NCI-H187 treated with DMSO at 0.1 percent for 48 hours (cell line): ENCODE data around the gene FZR1.

Source experiments
- DNase-seq: peaks from one replicate; lab custom pipeline; 2025; lab: John Stamatoyannopoulos, UW

The FZR1 gene

GRCh38 chr19:3505598-3506383 is at the start of gene FZR1:
Gene FZR1 (plus strand): TSS chr19:3506311. CDS start chr19:3522990, 16,679 bp downstream.
- DNase-seq: peak; percentile 92

GRCh38 chr19:3456925-3457527 is 49.1 kb upstream of the FZR1 start:
- no peak for DNase-seq

- no peak for DNase-seq
Measured at GRCh38 chr19:3457528-3458228, 48.4 kb upstream of the FZR1 start.

GRCh38 chr19:3458229-3459088 is 47.7 kb upstream of the FZR1 start:
- DNase-seq: no peak

- no peak for DNase-seq
Measured at GRCh38 chr19:3459089-3459881, 46.8 kb upstream of the FZR1 start.

- DNase-seq: no peak
Measured at GRCh38 chr19:3459965-3460582, 46.0 kb upstream of the FZR1 start.

GRCh38 chr19:3462991-3463713 is 43.0 kb upstream of the FZR1 start:
- DNase-seq: no peak

GRCh38 chr19:3463714-3464586 is 42.2 kb upstream of the FZR1 start:
- no peak for DNase-seq

- DNase-seq: no peak
Measured at GRCh38 chr19:3464587-3465235, 41.4 kb upstream of the FZR1 start.

GRCh38 chr19:3465552-3465951 is 40.6 kb upstream of the FZR1 start:
- no peak for DNase-seq

GRCh38 chr19:3466635-3467034 is 39.5 kb upstream of the FZR1 start:
- DNase-seq: no peak

- DNase-seq: no peak
Measured at GRCh38 chr19:3467437-3468198, 38.5 kb upstream of the FZR1 start.

- DNase-seq: no peak
Measured at GRCh38 chr19:3468211-3468610, 37.9 kb upstream of the FZR1 start.

GRCh38 chr19:3469638-3470499 is 36.2 kb upstream of the FZR1 start:
- no peak for DNase-seq

GRCh38 chr19:3470500-3471128 is 35.5 kb upstream of the FZR1 start:
- no peak for DNase-seq

GRCh38 chr19:3471954-3472655 is 34.0 kb upstream of the FZR1 start:
- DNase-seq: no peak
